OCI-LY7 (cell line): Measurements from ENCODE around the gene FBXL15.

ENCODE experiments used
- EZH2phosphoT487 ChIP-seq: fragments of 200-600 bp; sonication (generic); IDR thresholded peaks from 2 replicates; pipeline ENCODE4 v1.6.1; 2018; ENCODE audit warnings: low read depth, borderline replicate concordance, mild to moderate bottlenecking, mixed run types, antibody characterized with exemption, low read length, moderate library complexity, mixed read lengths
- TF ChIP-seq, protein P1 (sequence below): fragments of 200-600 bp; sonication (generic); conservative IDR thresholded peaks from 2 replicates; pipeline ENCODE4 v1.5.1; 2014; ENCODE audit warnings: mild to moderate bottlenecking, antibody characterized with exemption, low read length, moderate library complexity, mixed read lengths

- TF ChIP-seq, protein P1, sequence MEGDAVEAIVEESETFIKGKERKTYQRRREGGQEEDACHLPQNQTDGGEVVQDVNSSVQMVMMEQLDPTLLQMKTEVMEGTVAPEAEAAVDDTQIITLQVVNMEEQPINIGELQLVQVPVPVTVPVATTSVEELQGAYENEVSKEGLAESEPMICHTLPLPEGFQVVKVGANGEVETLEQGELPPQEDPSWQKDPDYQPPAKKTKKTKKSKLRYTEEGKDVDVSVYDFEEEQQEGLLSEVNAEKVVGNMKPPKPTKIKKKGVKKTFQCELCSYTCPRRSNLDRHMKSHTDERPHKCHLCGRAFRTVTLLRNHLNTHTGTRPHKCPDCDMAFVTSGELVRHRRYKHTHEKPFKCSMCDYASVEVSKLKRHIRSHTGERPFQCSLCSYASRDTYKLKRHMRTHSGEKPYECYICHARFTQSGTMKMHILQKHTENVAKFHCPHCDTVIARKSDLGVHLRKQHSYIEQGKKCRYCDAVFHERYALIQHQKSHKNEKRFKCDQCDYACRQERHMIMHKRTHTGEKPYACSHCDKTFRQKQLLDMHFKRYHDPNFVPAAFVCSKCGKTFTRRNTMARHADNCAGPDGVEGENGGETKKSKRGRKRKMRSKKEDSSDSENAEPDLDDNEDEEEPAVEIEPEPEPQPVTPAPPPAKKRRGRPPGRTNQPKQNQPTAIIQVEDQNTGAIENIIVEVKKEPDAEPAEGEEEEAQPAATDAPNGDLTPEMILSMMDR = no peak
- no peak for TF ChIP-seq EZH2phosphoT487
These were observed 47.4 kb downstream of the FBXL15 start for GRCh38 chr10:102467971-102468438.
